PFSK-1 (cell line): Measurements from ENCODE around the gene NUDC.

Experiments
- POLR2AphosphoS5 ChIP-seq: IDR thresholded peaks from 2 replicates; pipeline ENCODE4 v1.6.1; 2012; ENCODE audit warnings: low read depth, mild to moderate bottlenecking, control low read depth, low read length, moderate library complexity
- SIN3A ChIP-seq: IDR thresholded peaks from 2 replicates; pipeline ENCODE4 v1.6.1; 2012; ENCODE audit warnings: mild to moderate bottlenecking, low read length, moderate library complexity, borderline replicate concordance; ENCODE audit not compliant: insufficient read depth
- TAF1 ChIP-seq: IDR thresholded peaks from 2 replicates; pipeline ENCODE4 v1.6.1; 2012; ENCODE audit warnings: low read length, control low read depth, borderline replicate concordance; ENCODE audit not compliant: insufficient read depth
- TF ChIP-seq, protein P1 (sequence below), 2 experiments: IDR thresholded peaks; 2 replicates each; pipeline versions ENCODE4 v1.6.1 to v1.8.0; 2011 to 2012; ENCODE audit warnings: low read depth in 2 of 2, low read length in 2 of 2, control low read depth in 1 of 2, inconsistent platforms in 1 of 2, mild to moderate bottlenecking in 1 of 2, moderate library complexity in 1 of 2; ENCODE audit not compliant: insufficient read depth in 1 of 2

- TF ChIP-seq, protein P1, sequence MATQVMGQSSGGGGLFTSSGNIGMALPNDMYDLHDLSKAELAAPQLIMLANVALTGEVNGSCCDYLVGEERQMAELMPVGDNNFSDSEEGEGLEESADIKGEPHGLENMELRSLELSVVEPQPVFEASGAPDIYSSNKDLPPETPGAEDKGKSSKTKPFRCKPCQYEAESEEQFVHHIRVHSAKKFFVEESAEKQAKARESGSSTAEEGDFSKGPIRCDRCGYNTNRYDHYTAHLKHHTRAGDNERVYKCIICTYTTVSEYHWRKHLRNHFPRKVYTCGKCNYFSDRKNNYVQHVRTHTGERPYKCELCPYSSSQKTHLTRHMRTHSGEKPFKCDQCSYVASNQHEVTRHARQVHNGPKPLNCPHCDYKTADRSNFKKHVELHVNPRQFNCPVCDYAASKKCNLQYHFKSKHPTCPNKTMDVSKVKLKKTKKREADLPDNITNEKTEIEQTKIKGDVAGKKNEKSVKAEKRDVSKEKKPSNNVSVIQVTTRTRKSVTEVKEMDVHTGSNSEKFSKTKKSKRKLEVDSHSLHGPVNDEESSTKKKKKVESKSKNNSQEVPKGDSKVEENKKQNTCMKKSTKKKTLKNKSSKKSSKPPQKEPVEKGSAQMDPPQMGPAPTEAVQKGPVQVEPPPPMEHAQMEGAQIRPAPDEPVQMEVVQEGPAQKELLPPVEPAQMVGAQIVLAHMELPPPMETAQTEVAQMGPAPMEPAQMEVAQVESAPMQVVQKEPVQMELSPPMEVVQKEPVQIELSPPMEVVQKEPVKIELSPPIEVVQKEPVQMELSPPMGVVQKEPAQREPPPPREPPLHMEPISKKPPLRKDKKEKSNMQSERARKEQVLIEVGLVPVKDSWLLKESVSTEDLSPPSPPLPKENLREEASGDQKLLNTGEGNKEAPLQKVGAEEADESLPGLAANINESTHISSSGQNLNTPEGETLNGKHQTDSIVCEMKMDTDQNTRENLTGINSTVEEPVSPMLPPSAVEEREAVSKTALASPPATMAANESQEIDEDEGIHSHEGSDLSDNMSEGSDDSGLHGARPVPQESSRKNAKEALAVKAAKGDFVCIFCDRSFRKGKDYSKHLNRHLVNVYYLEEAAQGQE (IDR thresholded peaks at IDR 0.05; ENCODE audit: insufficient read depth in 1 of 2, low read depth in 2 of 2, low read length in 2 of 2): no peak
- no peak for TF ChIP-seq TAF1
- TF ChIP-seq POLR2AphosphoS5: no peak
- TF ChIP-seq SIN3A: no peak
Measured at GRCh38 chr1:26953374-26953773, 31.8 kb downstream of the NUDC start.
